GM13976 (cell line): ENCODE measurements around the gene RRH.
"Not testable (repeated sequence)": the region's sequence is repeated elsewhere in the genome, so short reads cannot be mapped to it uniquely, and the experiment has no call there.

Source experiments
- DNase-seq: peaks from one replicate; pipeline ENCODE4 v3.0.0; 2012; ENCODE audit warnings: low spot score
- in situ Hi-C: fragments of 300-500 bp; cut with MboI; formaldehyde crosslinking; loops from one replicate; pipeline ENCODE4 v1.12.0; 2022; ENCODE audit warnings: low sequenced_read_pairs, mixed read lengths, inconsistent platforms; ENCODE audit not compliant: unreplicated experiment
- TF ChIP-seq, protein P1 (sequence below): IDR thresholded peaks from 2 replicates; pipeline ENCODE4 v1.5.1; 2012; ENCODE audit warnings: borderline replicate concordance, mild to moderate bottlenecking; ENCODE audit not compliant: insufficient read depth; ENCODE audit errors: extremely low read depth, missing control alignments, control extremely low read depth

Gene RRH, protein sequence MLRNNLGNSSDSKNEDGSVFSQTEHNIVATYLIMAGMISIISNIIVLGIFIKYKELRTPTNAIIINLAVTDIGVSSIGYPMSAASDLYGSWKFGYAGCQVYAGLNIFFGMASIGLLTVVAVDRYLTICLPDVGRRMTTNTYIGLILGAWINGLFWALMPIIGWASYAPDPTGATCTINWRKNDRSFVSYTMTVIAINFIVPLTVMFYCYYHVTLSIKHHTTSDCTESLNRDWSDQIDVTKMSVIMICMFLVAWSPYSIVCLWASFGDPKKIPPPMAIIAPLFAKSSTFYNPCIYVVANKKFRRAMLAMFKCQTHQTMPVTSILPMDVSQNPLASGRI

DNA sequence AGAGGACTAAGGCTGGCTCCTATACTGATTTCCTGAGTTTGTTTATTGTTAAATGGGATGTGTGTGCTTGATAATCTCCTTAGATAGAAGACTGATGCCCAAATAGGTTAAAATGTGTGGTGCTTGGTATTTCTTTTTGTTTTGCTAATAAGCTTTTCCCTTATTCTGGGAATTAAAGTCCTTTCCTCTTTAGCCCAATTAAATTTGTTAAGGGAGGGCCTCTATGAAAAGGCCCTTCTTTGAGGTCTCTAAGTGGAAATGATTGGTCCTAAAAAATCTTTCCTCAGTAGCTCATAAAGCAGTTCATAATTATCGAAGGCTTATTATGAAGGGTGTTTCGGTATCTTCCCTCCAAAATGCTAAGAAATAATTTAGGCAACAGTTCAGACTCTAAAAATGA lies at the start of gene RRH:
Gene RRH, plus strand, starts transcription at position 301 of the 400 bp plus-strand sequence. Its CDS starts 56 bp downstream, at position 357.
- TF ChIP-seq, protein P1, sequence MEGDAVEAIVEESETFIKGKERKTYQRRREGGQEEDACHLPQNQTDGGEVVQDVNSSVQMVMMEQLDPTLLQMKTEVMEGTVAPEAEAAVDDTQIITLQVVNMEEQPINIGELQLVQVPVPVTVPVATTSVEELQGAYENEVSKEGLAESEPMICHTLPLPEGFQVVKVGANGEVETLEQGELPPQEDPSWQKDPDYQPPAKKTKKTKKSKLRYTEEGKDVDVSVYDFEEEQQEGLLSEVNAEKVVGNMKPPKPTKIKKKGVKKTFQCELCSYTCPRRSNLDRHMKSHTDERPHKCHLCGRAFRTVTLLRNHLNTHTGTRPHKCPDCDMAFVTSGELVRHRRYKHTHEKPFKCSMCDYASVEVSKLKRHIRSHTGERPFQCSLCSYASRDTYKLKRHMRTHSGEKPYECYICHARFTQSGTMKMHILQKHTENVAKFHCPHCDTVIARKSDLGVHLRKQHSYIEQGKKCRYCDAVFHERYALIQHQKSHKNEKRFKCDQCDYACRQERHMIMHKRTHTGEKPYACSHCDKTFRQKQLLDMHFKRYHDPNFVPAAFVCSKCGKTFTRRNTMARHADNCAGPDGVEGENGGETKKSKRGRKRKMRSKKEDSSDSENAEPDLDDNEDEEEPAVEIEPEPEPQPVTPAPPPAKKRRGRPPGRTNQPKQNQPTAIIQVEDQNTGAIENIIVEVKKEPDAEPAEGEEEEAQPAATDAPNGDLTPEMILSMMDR = no peak
- in situ Hi-C loops = no loop called here
- no peak for DNase-seq

DNA sequence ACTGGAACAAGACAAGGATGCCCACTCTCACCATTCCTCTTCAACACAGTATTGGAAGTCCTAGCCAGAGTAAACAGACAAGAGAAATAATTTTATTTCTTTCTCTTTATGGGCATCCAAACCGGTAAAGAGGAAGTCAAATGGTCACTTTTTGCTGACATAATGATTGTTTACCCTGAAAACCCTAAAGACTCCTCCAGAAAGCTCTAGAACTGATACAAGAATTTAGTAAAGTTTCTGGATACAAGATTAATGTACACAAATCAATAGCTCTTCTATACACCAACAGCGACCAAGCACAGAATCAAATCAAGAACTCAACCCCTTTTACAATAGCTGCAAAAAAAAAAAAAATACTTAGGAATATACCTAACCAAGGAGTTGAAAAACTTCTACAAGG lies 45.7 kb upstream of the RRH start:
- in situ Hi-C loops, DNase-seq: not testable (repeated sequence)

DNA sequence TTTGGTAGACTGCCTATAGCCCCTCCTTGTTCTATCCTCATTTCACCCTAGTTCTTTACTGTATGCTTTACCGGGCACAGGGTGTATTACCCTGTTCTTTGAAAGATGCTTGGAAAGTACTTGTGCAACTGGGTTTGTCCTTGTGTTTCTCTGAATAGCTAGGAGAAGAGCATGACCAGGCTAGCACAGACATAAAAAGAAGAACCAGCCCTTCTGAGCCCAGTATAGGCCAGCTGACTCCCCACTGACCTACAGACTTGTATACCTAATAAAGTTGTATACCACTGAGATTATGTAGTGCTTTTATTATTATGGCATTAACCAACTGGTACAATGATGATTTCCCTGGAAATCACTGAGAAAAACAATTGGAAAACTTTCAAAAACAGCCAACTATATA lies 40.9 kb upstream of the RRH start:
- DNase-seq = no peak
- TF ChIP-seq, protein P1 = no peak
- in situ Hi-C loops = no loop called here

DNA sequence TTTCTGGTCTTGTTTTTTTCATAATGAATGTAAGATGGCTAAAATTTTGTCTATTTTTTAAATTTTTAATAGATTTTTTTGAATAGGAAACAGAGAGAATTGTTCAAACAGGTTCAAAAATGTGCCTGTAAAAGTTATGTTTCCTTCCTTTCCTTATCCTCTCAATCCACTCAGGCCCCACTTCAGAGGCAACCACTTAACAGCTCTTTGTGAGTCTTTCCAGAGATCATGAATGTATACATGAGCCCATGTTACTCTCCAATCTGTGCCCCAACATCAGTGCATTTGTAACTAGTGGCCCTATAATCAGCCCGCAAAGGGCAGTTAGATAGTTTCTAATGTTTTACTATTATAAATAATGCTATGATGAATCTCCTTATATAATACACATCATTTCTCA lies 40.0 kb upstream of the RRH start:
- in situ Hi-C loops = no loop called here
- DNase-seq = no peak
- TF ChIP-seq, protein P1 = no peak

DNA sequence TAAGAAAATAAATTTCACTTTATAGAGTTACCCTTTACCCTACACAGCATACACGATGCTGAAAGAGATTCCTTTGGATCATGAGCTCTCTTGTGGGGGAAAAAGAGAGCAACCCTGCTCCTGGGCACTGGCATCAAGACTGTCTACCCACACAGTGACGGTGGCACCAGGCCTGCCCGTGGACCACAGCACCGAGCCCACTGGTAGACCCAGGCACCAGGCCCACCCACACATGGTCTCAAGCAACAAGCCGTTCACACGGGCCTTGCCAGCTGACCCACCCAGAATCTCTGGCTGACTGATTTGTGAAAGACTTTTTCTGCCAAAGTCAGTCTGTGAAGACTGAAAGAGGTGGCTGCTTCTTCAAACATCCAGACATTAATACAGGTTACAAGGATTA lies 32.7 kb upstream of the RRH start:
- TF ChIP-seq, protein P1 = no peak
- no peak for DNase-seq
- in situ Hi-C loops = no loop called here

DNA sequence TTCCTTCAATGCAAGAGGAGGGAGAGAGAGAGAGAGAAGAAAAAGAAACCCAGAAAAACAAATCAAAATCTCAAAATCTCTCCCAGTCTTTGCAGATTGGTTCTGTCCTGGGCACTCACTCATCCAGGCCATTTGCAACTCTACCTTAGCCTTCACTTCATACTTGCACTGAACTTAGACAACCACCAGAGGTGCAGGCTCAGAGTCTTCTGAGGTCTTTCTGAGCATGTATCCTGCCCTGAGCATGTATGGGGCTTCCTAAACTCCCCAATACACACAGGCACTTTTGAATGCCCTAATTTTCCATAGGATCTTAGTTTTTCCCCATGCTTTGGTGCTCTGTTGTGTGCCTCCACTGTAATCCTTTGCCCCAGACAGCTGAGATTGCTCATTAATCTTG lies 28.9 kb upstream of the RRH start:
- TF ChIP-seq, protein P1 = no peak
- in situ Hi-C loops = no loop called here
- no peak for DNase-seq

DNA sequence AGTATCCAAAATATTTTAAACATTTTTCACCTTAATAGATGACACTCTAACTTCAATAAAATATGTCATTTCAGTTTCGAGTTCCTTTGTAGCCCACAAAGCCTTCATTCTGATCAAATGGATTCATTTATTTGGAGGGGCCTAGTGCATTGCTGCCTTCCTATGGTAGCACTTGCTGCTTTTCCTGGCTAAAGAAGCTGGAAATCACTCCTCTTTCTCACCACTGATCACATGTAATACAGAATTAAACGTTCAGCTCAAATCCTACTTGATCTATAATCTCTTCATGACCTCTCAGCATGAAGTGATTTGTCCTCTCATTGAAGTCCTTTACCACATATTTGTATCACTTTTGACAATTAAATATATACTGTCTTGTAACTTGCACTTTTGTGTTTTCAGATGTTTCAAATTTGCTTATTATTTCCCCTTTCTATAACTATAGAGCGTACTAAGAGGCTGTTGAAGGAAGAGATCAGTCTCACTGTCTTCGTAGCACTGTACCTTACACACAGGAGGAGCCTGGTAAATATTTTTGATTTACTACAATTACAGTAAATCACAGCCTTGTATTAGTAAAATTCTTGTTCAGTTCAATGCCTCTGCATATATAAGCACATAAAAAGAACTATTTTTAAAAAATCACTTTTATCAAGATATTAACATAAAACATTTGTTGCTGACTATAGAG lies 26.5 kb upstream of the RRH start:
- in situ Hi-C loops = loop anchor here (10.0 kb wide), 1 partner anchor 376 kb away; no protein-coding TSS in a partner anchor
- DNase-seq = no peak
- TF ChIP-seq, protein P1 = no peak
